Esophagus (tissue), 2 donors: Measurements from ENCODE around the gene CACNB1. TPM values are rescaled to one million over a fixed set of nuclear protein-coding genes. Genes with fewer than 3 reads are reported as not detected.
A peak's percentile ranks its signal among the peaks of the same experiment; 100 is the strongest.

Source experiments
- H3K27ac ChIP-seq, 2 donors: one replicate each; pipeline ENCODE4 v1.5.1; 2013; ENCODE audit warnings: low read depth in 2 of 2, mild to moderate bottlenecking in 2 of 2, inconsistent platforms in 1 of 2, low read length in 1 of 2, moderate library complexity in 1 of 2
- H3K27me3 ChIP-seq, 2 donors: one replicate each; pipeline ENCODE4 v1.6.1; 2013; ENCODE audit warnings: low read length in 2 of 2, control low read depth in 1 of 2, mild to moderate bottlenecking in 1 of 2; ENCODE audit not compliant: insufficient read depth in 2 of 2, control insufficient read depth in 1 of 2
- H3K36me3 ChIP-seq, 2 donors: one replicate each; pipeline ENCODE4 v1.6.1; 2013; ENCODE audit warnings: low read length in 1 of 2; ENCODE audit not compliant: control insufficient read depth in 2 of 2, insufficient read depth in 2 of 2
- H3K4me1 ChIP-seq, 2 donors: one replicate each; pipeline ENCODE4 v1.6.1; 2013; ENCODE audit warnings: low read length in 1 of 2; ENCODE audit not compliant: control insufficient read depth in 2 of 2, insufficient read depth in 2 of 2
- H3K4me3 ChIP-seq, 2 donors: one replicate each; pipeline ENCODE4 v1.5.1; 2013; ENCODE audit warnings: low read length in 2 of 2, mild to moderate bottlenecking in 2 of 2, low read depth in 1 of 2, moderate library complexity in 1 of 2
- H3K9me3 ChIP-seq, 2 donors: one replicate each; pipeline ENCODE4 v1.6.1; 2013; ENCODE audit warnings: mild to moderate bottlenecking in 2 of 2, low read depth in 1 of 2, low read length in 1 of 2, moderate library complexity in 1 of 2; ENCODE audit not compliant: control insufficient read depth in 2 of 2, insufficient read depth in 1 of 2
- WGBS, 2 donors: extraction: QIAGEN DNeasy Blood & Tissue Kit; methylation state at CpG; one replicate each; pipeline ENCODE4 v1.1.7; 2013; 5-methylcytosine and 5-hydroxymethylcytosine counted together
- polyA plus RNA-seq, 2 donors: library from polyadenylated mRNA; stranded (reverse); fragments of 200-250 nt; gene quantifications; one replicate each; pipeline ENCODE4 v1.2.3, GENCODE V29; 2013
- donor health status: healthy with polysubstance abuse.
- donor health status: Bipolar disorder and iron deficiency.

The CACNB1 gene
- polyA plus RNA-seq, 2 donors, result 1.6 to 2.6 TPM

GRCh38 chr17:39183720-39184119 is 13.7 kb downstream of the CACNB1 start:
- H3K36me3 ChIP-seq, result peaks cover 0 to 12% of the 10 kb centered on the region in 2 donors
- 85 to 91% methylated on average over 10 of the region's 10 CpGs for WGBS, 2 donors

DNA sequence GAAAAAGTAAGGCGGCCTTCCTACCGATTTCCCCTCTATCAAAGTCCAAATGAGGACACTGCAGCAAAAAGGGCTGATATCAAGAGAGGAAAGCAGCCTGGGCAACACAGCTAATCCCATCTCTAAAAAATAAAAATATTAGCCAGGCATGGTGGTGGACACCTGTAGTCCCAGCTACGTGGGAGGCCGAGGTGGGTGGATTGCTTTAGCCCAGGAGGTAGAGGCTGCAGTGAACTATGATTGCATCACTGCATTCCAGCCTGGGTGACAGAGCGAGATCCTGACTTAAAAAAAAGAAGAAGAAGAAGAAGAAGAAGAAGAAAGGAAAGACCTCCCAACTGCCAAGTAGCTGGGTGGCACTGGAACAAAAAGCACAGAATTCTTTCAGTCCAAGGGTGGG is 14.4 kb downstream of the CACNB1 start:
- Histone ChIP-seq H3K36me3 (peaks cover 0 to 12% of the 10 kb centered on the region in 2 donors), H3K27me3 (no peaks in the 10 kb centered on the region), H3K27ac (no peak overlapping the region), H3K9me3 (no peaks in the 10 kb centered on the region), H3K4me3 (no peak overlapping the region), H3K4me1 (no peaks in the 10 kb centered on the region)
- 92 to 94% methylated on average over 5 of the region's 5 CpGs for WGBS, 2 donors

More at GRCh38 chr17:39183720-39184119, 13.7 kb downstream of the CACNB1 start:
- Histone ChIP-seq H3K4me3 (no peak overlapping the region), H3K9me3 (no peaks in the 10 kb centered on the region), H3K27me3 (no peaks in the 10 kb centered on the region), H3K27ac (no peak overlapping the region), H3K4me1 (no peaks in the 10 kb centered on the region)

GRCh38 chr17:39181303-39181702 is 16.2 kb downstream of the CACNB1 start:
- no peaks in the 10 kb centered on the region for H3K27me3 ChIP-seq
- H3K4me3 ChIP-seq, result no peak overlapping the region
- 83 to 88% methylated on average over 5 of the region's 5 CpGs for WGBS, 2 donors
- no peak overlapping the region for H3K27ac ChIP-seq
- no peaks in the 10 kb centered on the region for H3K9me3 ChIP-seq
- H3K36me3 ChIP-seq, result peaks cover 0 to 11% of the 10 kb centered on the region in 2 donors
- H3K4me1 ChIP-seq, result no peaks in the 10 kb centered on the region

DNA sequence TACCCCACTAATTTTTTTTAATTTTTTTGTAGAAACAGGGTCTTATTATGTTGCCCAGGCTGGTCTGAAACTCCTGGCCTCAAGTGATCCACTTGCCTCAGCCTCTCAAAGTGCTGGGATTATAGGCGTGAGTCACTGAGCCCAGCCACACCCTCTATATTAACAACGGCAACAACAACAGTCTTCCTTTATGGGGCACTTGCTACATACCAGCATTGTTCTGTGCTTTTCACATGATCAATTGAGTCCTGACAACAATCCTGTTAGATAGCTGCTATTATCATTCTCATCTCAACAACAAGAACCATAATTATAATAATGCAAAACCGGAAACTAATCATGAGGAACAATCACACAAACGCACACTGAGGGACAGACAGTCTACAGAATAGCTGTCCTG is 18.9 kb downstream of the CACNB1 start:
- Histone ChIP-seq H3K4me3 (no peak overlapping the region), H3K4me1 (peaks cover 0 to 3% of the 10 kb centered on the region in 2 donors), H3K9me3 (no peaks in the 10 kb centered on the region), H3K27me3 (no peaks in the 10 kb centered on the region), H3K36me3 (peaks cover 0 to 4% of the 10 kb centered on the region in 2 donors), H3K27ac (peak overlapping the region in 1 of 2 donors; percentile 45)
- 48 to 55% methylated on average over 4 of the region's 4 CpGs for WGBS, 2 donors

GRCh38 chr17:39177256-39177655 is 20.2 kb downstream of the CACNB1 start:
- H3K36me3 ChIP-seq, result peaks cover 0 to 3% of the 10 kb centered on the region in 2 donors
- peaks cover 0 to 3% of the 10 kb centered on the region in 2 donors for H3K4me1 ChIP-seq
- no peaks in the 10 kb centered on the region for H3K27me3 ChIP-seq
- no peak overlapping the region for H3K27ac ChIP-seq
- H3K4me3 ChIP-seq, result no peak overlapping the region
- WGBS, 2 donors, result 89 to 91% methylated on average over 12 of the region's 12 CpGs
- H3K9me3 ChIP-seq, result no peaks in the 10 kb centered on the region

GRCh38 chr17:39175695-39176093 is 21.8 kb downstream of the CACNB1 start:
- 63 to 70% methylated on average over 10 of the region's 10 CpGs for WGBS, 2 donors

DNA sequence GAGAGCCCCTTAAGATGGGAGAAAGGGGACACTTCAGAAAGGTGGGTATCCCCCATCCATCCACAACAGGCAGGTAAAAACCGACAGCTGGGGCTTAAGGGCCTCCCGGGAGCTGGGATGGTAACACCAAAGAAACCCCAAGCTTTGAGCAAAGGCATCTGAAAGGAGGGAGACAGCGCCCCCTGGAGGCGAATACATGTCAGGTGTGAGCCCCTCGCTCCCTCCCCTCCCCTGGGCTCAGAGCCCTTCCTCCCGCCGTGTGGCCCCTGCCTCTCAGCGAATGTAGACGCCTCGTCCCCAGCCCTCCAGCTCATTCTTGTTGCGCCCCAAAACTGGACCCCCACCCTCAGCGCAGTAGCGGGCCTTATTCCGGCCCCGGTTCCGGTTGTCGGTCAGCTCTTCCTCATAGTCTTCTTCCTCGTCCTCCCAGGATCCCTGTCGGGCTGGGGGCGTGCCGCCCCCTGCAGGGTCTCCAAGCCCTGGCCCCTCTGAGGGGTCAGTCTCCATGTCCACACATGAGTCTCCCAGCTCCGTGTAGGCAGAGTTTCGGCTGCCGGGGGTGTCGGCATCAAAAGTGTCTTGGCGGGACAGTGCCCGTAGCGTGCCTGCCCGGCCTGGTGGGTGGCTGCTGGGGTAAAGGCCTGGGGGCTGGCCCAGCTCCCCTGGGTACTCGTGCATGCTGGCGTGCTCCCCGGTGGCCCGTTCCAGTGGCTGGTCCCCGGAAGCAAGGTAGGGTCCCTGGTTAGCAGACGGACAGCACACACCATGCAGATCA is 22.4 kb downstream of the CACNB1 start:
- Histone ChIP-seq H3K27me3 (no peaks in the 10 kb centered on the region), H3K4me3 (no peak overlapping the region), H3K27ac (no peak overlapping the region), H3K4me1 (peaks cover 0 to 5% of the 10 kb centered on the region in 2 donors), H3K36me3 (peaks cover 0 to 3% of the 10 kb centered on the region in 2 donors), H3K9me3 (no peaks in the 10 kb centered on the region)
- WGBS, 2 donors, result 60 to 65% methylated on average over 33 to 35 of the region's 35 CpGs

More at GRCh38 chr17:39175695-39176093, 21.8 kb downstream of the CACNB1 start:
- Histone ChIP-seq H3K27me3 (no peaks in the 10 kb centered on the region), H3K4me1 (peaks cover 0 to 5% of the 10 kb centered on the region in 2 donors), H3K27ac (no peak overlapping the region), H3K36me3 (peaks cover 0 to 3% of the 10 kb centered on the region in 2 donors), H3K4me3 (no peak overlapping the region), H3K9me3 (no peaks in the 10 kb centered on the region)

DNA sequence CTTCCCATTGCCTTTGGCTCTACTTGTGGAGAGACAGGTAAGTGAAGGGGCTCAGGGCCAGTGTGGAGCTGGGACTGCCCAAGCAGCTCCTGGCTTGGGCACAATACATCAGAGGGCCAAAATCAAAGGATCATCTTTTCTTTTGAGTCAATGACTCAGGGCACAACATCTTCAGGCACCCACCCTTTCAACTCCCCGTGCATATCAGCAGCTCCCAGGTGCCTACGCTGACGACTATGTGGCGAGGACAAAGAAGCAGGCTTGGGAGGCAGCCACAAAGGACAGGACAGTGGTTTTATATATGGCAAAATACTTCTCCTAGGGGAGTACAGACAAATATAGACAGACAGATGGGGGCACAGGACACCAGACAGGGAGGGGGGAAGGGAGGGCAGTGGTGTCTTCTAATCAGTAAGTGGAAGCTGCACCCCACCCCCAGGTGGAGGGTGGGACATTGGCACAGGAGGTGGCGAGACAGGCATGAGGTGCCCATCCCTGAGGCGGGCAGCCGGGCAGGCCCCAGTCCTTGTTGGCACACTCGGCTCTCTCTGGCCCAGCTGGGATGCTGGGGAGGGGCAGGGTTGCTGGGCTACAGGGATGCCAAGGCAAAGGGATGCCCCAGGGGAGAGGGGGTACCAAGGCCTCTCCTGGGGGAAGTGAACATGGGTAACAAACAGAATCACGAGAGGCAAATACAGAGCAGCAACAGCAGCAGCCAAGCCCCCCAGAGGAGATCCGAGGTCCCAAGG is 23.8 kb downstream of the CACNB1 start:
- Histone ChIP-seq H3K36me3 (peaks cover 0 to 3% of the 10 kb centered on the region in 2 donors), H3K4me3 (no peak overlapping the region), H3K27me3 (no peaks in the 10 kb centered on the region), H3K4me1 (peaks cover 0 to 5% of the 10 kb centered on the region in 2 donors), H3K9me3 (no peaks in the 10 kb centered on the region), H3K27ac (no peak overlapping the region)
- 49 to 59% methylated on average over 10 of the region's 10 CpGs for WGBS, 2 donors

DNA sequence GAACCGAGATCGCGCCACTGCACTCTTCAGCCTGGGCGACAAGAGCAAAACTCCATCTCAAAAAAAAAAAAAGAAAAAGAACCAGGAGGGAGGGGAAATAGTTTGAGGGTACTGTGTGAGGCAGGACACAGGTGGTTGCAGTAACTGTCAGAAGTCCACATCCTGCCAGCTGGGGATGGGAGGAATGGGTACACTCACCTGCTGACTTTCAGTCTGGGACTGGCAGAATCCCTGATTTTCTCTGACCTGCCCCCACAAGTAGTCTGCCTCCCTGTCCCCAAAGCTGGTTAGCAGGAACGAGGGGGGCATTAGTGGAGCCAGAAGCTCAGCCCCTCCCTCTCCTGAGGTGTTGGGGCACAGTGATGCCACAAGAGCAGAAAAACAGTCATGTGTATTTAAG is 24.4 kb downstream of the CACNB1 start:
- Histone ChIP-seq H3K27ac (no peak overlapping the region), H3K4me3 (no peak overlapping the region), H3K36me3 (peaks cover 0 to 3% of the 10 kb centered on the region in 2 donors), H3K27me3 (no peaks in the 10 kb centered on the region), H3K4me1 (peaks cover 0 to 5% of the 10 kb centered on the region in 2 donors), H3K9me3 (no peaks in the 10 kb centered on the region)
- 67 to 76% methylated on average over 5 of the region's 5 CpGs for WGBS, 2 donors
